Esophagus squamous epithelium (tissue), 4 donors: ENCODE measurements around the gene NME5.

Experiments
- CTCF ChIP-seq, 6 experiments: fragments of 450-650 bp in 4 of 6; fragments of 200-600 bp in 2 of 6; sonication (generic) in 2 of 6; IDR thresholded peaks; one replicate each; pipeline ENCODE4 v1.5.1; 2016 to 2019; ENCODE audit warnings: antibody characterized with exemption in 6 of 6, mild to moderate bottlenecking in 4 of 6, moderate library complexity in 4 of 6
- POLR2A ChIP-seq, 4 donors: fragments of 450-650 bp; IDR thresholded peaks; one replicate each; pipeline ENCODE4 v1.6.1; 2017; ENCODE audit warnings: antibody characterized with exemption in 4 of 4, mild to moderate bottlenecking in 4 of 4, moderate library complexity in 3 of 4

- no peak for TF ChIP-seq CTCF (IDR thresholded peaks at IDR 0.05)
- TF ChIP-seq POLR2A (IDR thresholded peaks at IDR 0.05) = no peak
Observed at GRCh38 chr5:138110266-138110963, 28.8 kb downstream of the NME5 start.
